ENCODE data around the gene CCNC.

CCNC gene

DNA sequence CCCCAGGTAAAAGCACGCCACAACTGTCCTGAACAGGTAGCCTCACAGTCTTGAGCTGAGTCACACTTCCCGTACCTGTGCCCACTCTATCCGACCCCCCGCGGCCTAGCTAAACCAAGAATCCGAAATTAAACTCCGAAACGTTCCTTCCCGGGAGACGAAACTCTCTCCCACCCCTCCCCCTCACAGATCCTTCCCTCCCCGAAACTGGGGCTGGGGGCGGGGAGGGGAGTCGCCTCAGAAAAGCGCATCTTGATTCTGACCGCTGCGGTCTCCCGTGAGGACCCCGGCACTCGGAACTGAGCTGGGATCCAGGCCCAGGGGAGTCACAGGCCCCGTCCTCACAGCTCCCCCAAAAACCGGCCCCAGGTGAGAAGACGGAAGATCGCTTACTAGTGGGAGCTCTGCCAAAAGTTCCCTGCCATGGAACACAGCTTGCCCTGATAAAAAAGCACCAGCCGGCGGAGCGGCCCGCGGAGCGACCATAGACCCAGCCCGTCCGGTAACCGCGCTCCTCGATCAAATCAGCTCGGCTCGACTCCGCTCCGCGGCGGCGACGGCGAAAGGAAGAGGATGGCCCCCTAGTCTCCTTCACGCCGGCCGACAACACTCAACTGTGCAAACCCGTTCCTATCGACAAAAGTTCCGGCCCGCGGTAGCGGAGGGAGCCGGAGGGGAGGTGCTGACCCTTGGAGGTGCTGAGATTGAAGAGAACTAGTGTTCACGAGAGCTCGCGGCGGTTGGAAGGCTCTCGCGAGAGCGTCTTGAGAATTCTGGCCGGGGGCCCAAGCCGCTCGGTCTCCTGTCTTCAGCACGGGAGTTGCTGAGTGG is at the start of gene CCNC:
Gene CCNC, minus strand, starts transcription at position 558 of the 831 bp plus-strand sequence. Its CDS starts 133 bp downstream, at position 425.
- no peak for TF ChIP-seq CTCF (IDR thresholded peaks at IDR 0.05; ENCODE audit: low read depth, low read length)
- DNase-seq (ENCODE audit: extremely low read depth, low read depth): peak; percentile 92

GRCh38 chr6:99617131-99617530 is 48.7 kb upstream of the CCNC start:
- TF ChIP-seq CTCF (IDR thresholded peaks at IDR 0.05; ENCODE audit: low read depth, low read length): no peak
- no peak for DNase-seq (ENCODE audit: extremely low read depth, low read depth)

DNA sequence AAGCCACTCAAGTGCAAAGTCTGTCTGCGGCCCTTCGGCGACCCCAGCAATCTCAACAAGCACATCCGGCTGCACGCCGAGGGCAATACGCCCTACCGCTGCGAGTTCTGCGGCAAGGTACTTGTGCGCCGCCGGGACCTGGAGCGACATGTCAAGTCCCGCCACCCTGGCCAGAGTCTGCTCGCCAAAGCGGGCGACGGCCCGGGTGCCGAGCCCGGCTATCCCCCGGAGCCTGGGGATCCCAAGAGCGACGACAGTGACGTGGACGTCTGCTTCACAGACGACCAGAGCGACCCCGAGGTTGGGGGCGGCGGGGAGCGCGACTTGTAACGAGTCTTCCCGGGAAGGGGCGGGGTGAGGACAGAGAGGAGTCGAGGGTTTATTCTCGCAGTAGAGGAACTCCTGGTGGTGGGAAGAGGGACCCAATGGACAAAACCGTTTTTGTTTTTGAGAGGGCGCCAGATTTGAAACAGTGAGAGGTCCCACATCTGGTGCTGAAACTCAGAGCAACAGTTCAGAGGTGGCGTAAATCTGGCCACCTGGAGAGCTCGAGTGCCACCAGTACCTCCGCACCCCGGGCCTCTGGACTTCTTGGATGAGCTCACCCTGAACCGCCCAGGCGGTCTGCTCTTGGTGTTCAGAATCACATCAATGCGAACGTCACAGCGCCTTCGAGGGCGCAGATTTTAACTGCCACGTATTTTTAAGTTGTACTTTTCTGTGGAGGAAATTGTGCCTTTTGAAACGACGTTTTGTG is 46.1 kb upstream of the CCNC start:
- no peak for TF ChIP-seq CTCF (IDR thresholded peaks at IDR 0.05; ENCODE audit: low read depth, low read length)
- DNase-seq (ENCODE audit: extremely low read depth, low read depth): no peak

- DNase-seq (ENCODE audit: extremely low read depth, low read depth): no peak
- no peak for TF ChIP-seq CTCF (IDR thresholded peaks at IDR 0.05; ENCODE audit: low read depth, low read length)
Measured at GRCh38 chr6:99613705-99614429, 45.4 kb upstream of the CCNC start.

DNA sequence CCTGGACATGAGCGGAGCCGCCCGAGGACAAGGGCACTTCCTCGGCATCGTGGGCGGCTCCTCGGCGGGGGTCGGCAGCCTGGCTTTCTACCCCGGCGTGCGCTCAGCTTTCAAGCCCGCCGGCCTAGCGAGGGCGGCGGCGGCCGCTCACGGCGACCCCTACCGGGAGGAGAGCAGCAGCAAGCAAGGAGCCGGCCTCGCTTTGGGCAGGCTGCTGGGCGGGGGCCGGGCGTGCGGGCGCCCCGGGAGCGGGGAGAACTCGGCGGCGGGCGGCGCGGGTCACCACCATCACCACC is 44.9 kb upstream of the CCNC start:
- DNase-seq (ENCODE audit: extremely low read depth, low read depth): no peak
- TF ChIP-seq CTCF (IDR thresholded peaks at IDR 0.05; ENCODE audit: low read depth, low read length): peak; percentile 40

- no peak for DNase-seq (ENCODE audit: extremely low read depth, low read depth)
- no peak for TF ChIP-seq CTCF (IDR thresholded peaks at IDR 0.05; ENCODE audit: low read depth, low read length)
Measured at GRCh38 chr6:99612551-99613408, 44.3 kb upstream of the CCNC start.
